ENCODE data around the gene MSRB1. TPM values are rescaled to one million over a fixed set of nuclear protein-coding genes. Genes with fewer than 3 reads are reported as not detected.

MSRB1 gene
- total and polyA plus RNA-seq, 2 of the 13 experiments (the other 11 are each of a cell fraction or from before 2014, with no cell fraction given), result 32.1 to 75.4 TPM

DNA sequence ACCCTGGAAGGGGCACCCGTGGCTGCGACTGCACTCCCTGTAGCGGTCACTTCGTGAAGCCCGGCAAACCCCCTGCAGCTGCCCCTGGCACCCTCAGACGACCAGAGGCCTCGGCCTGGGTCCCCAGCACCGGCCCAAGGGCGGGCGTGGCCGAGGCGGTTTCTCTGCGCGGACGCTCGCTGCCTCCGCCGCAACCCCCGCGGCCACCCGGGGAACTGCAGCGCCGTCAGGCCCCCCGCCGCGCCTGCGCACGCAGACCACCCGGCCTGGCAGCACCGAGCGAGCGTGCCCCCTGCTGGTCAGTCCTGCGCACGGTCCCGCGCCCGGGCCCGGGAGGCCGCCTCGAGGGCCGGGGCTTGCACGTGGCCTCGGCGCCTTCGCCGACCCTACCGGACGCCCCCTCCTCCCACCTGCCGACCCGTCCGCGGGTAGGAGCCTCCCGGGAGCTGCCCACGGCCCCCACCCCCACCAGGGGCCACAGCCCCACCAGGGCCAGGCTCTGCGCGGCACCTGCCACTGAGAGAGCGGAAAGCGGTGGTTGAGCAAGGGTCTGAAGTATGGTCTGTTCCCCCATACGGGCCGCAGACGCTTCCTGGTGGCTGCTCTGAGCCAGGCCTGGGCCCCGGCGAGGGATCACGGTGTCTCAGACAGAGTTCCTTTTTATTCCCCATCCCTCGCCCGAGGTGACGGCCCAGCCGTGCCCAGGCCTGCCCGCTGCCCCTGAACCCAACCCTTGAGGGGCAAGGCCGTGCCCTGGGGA, 13.2 kb downstream of the MSRB1 start (continued):
- TF ChIP-seq, protein P1, sequence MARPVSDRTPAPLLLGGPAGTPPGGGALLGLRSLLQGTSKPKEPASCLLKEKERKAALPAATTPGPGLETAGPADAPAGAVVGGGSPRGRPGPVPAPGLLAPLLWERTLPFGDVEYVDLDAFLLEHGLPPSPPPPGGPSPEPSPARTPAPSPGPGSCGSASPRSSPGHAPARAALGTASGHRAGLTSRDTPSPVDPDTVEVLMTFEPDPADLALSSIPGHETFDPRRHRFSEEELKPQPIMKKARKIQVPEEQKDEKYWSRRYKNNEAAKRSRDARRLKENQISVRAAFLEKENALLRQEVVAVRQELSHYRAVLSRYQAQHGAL (CRISPR knock-in tag; IDR thresholded peaks at IDR 0.05; ENCODE audit: not compliant biosample characterization), result no peak
- TF ChIP-seq HOXA5 (CRISPR knock-in tag; IDR thresholded peaks at IDR 0.05) (no peak), ZNF326 (CRISPR knock-in tag; IDR thresholded peaks at IDR 0.05; ENCODE audit: borderline replicate concordance) (no peak), ZNF432 (CRISPR knock-in tag; IDR thresholded peaks at IDR 0.05; ENCODE audit: borderline replicate concordance) (no peak), SAFB2 (CRISPR knock-in tag; IDR thresholded peaks at IDR 0.05; ENCODE audit: borderline replicate concordance, low read depth) (peak; percentile 84; the same call in 1 of the 2 replicates), KLF15 (CRISPR knock-in tag; IDR thresholded peaks at IDR 0.05; ENCODE audit: borderline replicate concordance) (0 out of 2 replicates have a peak, but pooled peaks have one; percentile 41), ZNF530 (CRISPR knock-in tag; IDR thresholded peaks at IDR 0.05; ENCODE audit: low read depth) (no peak), ZNF143 (CRISPR knock-in tag; IDR thresholded peaks at IDR 0.05) (no peak), SNAPC2 (CRISPR knock-in tag; IDR thresholded peaks at IDR 0.05) (peak; percentile 84; the same call in 1 of the 2 replicates), HDAC2 (CRISPR knock-in tag; IDR thresholded peaks at IDR 0.05) (no peak), FOXJ3 (CRISPR knock-in tag; IDR thresholded peaks at IDR 0.05; ENCODE audit: borderline replicate concordance) (no peak), REXO4 (CRISPR knock-in tag; IDR thresholded peaks at IDR 0.05; ENCODE audit: borderline replicate concordance) (0 out of 2 replicates have a peak, but pooled peaks have one; percentile 69), ZNF354B (CRISPR knock-in tag; IDR thresholded peaks at IDR 0.05) (0 out of 2 replicates have a peak, but pooled peaks have one; percentile 82), SKI (IDR thresholded peaks at IDR 0.05; ENCODE audit: partially characterized antibody) (peak; percentile 45), CHD2 (IDR thresholded peaks at IDR 0.05; ENCODE audit: low read depth, low read length) (no peak), ZNF331 (CRISPR knock-in tag; IDR thresholded peaks at IDR 0.05) (0 out of 2 replicates have a peak, but pooled peaks have one; percentile 59), ZNF564 (CRISPR knock-in tag; IDR thresholded peaks at IDR 0.05) (0 out of 2 replicates have a peak, but pooled peaks have one; percentile 31)
- TF ChIP-seq, protein P2, sequence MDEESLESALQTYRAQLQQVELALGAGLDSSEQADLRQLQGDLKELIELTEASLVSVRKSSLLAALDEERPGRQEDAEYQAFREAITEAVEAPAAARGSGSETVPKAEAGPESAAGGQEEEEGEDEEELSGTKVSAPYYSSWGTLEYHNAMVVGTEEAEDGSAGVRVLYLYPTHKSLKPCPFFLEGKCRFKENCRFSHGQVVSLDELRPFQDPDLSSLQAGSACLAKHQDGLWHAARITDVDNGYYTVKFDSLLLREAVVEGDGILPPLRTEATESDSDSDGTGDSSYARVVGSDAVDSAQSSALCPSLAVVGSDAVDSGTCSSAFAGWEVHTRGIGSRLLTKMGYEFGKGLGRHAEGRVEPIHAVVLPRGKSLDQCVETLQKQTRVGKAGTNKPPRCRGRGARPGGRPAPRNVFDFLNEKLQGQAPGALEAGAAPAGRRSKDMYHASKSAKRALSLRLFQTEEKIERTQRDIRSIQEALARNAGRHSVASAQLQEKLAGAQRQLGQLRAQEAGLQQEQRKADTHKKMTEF (CRISPR knock-in tag; IDR thresholded peaks at IDR 0.05), result peak; percentile 64
- TF ChIP-seq, protein P3, sequence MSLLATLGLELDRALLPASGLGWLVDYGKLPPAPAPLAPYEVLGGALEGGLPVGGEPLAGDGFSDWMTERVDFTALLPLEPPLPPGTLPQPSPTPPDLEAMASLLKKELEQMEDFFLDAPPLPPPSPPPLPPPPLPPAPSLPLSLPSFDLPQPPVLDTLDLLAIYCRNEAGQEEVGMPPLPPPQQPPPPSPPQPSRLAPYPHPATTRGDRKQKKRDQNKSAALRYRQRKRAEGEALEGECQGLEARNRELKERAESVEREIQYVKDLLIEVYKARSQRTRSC (CRISPR knock-in tag; IDR thresholded peaks at IDR 0.05; ENCODE audit: low read depth), result peak; percentile 90; the same call in 1 of the 2 replicates
- TF ChIP-seq, protein P4, sequence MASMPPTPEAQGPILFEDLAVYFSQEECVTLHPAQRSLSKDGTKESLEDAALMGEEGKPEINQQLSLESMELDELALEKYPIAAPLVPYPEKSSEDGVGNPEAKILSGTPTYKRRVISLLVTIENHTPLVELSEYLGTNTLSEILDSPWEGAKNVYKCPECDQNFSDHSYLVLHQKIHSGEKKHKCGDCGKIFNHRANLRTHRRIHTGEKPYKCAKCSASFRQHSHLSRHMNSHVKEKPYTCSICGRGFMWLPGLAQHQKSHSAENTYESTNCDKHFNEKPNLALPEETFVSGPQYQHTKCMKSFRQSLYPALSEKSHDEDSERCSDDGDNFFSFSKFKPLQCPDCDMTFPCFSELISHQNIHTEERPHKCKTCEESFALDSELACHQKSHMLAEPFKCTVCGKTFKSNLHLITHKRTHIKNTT (CRISPR knock-in tag; IDR thresholded peaks at IDR 0.05), result no peak
- TF ChIP-seq, protein P5, sequence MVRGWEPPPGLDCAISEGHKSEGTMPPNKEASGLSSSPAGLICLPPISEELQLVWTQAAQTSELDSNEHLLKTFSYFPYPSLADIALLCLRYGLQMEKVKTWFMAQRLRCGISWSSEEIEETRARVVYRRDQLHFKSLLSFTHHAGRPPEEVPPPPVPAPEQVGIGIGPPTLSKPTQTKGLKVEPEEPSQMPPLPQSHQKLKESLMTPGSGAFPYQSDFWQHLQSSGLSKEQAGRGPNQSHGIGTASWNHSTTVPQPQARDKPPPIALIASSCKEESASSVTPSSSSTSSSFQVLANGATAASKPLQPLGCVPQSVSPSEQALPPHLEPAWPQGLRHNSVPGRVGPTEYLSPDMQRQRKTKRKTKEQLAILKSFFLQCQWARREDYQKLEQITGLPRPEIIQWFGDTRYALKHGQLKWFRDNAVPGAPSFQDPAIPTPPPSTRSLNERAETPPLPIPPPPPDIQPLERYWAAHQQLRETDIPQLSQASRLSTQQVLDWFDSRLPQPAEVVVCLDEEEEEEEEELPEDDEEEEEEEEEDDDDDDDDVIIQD (CRISPR knock-in tag; IDR thresholded peaks at IDR 0.05; ENCODE audit: low read depth), result no peak
- TF ChIP-seq, protein P6, sequence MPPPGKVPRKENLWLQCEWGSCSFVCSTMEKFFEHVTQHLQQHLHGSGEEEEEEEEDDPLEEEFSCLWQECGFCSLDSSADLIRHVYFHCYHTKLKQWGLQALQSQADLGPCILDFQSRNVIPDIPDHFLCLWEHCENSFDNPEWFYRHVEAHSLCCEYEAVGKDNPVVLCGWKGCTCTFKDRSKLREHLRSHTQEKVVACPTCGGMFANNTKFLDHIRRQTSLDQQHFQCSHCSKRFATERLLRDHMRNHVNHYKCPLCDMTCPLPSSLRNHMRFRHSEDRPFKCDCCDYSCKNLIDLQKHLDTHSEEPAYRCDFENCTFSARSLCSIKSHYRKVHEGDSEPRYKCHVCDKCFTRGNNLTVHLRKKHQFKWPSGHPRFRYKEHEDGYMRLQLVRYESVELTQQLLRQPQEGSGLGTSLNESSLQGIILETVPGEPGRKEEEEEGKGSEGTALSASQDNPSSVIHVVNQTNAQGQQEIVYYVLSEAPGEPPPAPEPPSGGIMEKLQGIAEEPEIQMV (CRISPR knock-in tag; IDR thresholded peaks at IDR 0.05; ENCODE audit: low read depth), result peak; percentile 97

Data from HepG2 (cell line).